AG04450 (cell line): ENCODE data around the gene CD28. TPM values are rescaled to one million over a fixed set of nuclear protein-coding genes. Genes with fewer than 3 reads are reported as not detected.

Experiments
- CTCF ChIA-PET: fragments of 300-600, 350-600 bp; formaldehyde crosslinking; extraction: SDS; loops from one replicate; lab custom pipeline; 2022; ENCODE audit warnings: antibody characterized with exemption, inconsistent platforms; lab: Charles Lee
- POLR2A ChIA-PET: fragments of 350-600 bp; formaldehyde crosslinking; extraction: SDS; loops from one replicate; lab custom pipeline; 2021; ENCODE audit warnings: antibody characterized with exemption, inconsistent platforms; lab: Yijun Ruan, JAX
- DNase-seq: peaks from one replicate; pipeline ENCODE4 v3.0.0-alpha.2; 2011; ENCODE audit warnings: low read depth, low spot score
- H3K27ac ChIP-seq: one replicate; pipeline ENCODE4 v1.5.1; 2012; ENCODE audit warnings: low read depth, low read length, control low read depth
- H3K27me3 ChIP-seq: one replicate; pipeline ENCODE4 v1.6.0; 2012; ENCODE audit warnings: low read length; ENCODE audit not compliant: control insufficient read depth, insufficient read depth
- H3K4me3 ChIP-seq: 2 replicates; pipeline ENCODE4 v1.5.1; 2011; ENCODE audit warnings: mild to moderate bottlenecking, low read depth, low read length, control low read depth
- H3K9me3 ChIP-seq: 2 replicates; pipeline ENCODE4 v1.5.1; 2012; ENCODE audit warnings: low read length; ENCODE audit not compliant: control insufficient read depth, insufficient read depth
- polyA plus RNA-seq: library from polyadenylated mRNA; depleted of rRNA; stranded (reverse); fragments of >200 nt; gene quantifications from 2 replicates; pipeline ENCODE4 v1.2.3, GENCODE V29; 2011
- TF ChIP-seq, protein P1 (sequence below): IDR thresholded peaks from 2 replicates; pipeline ENCODE4 v1.5.1; 2011; ENCODE audit warnings: low read depth, low read length, control low read depth, inconsistent platforms

The CD28 gene
- polyA plus RNA-seq, 1 experiment: not detected

DNA sequence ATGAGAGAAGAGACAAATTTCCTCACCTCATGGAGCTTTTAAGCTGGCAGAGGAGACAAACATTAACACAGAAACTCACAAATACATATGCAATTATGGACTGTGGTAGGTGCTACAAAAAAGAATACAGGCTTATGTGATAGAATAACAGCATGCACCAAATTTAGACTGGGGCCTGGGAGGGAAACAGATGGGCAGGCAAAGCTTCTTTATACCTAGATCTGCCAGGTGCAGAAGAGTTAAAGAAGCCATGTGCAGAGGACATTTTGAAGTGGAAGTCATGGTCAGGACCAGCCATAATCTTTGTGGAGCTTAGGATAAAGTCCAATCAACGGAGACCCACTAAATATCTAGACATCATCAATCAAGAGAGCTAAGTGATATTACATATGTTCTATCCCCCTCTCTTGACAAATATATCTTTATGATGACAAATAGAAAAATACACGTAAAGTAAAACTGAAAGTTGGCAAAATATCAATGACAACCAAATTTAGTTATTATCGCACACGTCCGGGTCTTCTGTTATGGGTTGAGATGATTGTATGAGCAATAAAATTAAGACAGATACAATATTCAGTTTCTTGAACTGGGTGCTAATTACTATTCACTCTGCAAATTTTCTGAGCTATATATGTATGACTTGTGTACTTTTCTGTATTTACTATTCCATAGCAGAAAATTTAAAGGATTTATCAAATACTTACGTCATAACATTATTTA, 44.1 kb downstream of the CD28 start:
- ChIA-PET POLR2A (no interaction called here), CTCF (no interaction called here)
- no peak overlapping the region for H3K27ac ChIP-seq

GRCh38 chr2:203751685-203752271, 45.3 kb downstream of the CD28 start:
- ChIA-PET POLR2A (no interaction called here), CTCF (no interaction called here)
- Histone ChIP-seq H3K27me3 (no peaks in the 10 kb centered on the region), H3K4me3 (no peak overlapping the region), H3K27ac (no peak overlapping the region), H3K9me3 (no peaks in the 10 kb centered on the region; the same call in 1 of the 2 replicates)
- DNase-seq: no peak
- TF ChIP-seq, protein P1, sequence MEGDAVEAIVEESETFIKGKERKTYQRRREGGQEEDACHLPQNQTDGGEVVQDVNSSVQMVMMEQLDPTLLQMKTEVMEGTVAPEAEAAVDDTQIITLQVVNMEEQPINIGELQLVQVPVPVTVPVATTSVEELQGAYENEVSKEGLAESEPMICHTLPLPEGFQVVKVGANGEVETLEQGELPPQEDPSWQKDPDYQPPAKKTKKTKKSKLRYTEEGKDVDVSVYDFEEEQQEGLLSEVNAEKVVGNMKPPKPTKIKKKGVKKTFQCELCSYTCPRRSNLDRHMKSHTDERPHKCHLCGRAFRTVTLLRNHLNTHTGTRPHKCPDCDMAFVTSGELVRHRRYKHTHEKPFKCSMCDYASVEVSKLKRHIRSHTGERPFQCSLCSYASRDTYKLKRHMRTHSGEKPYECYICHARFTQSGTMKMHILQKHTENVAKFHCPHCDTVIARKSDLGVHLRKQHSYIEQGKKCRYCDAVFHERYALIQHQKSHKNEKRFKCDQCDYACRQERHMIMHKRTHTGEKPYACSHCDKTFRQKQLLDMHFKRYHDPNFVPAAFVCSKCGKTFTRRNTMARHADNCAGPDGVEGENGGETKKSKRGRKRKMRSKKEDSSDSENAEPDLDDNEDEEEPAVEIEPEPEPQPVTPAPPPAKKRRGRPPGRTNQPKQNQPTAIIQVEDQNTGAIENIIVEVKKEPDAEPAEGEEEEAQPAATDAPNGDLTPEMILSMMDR: no peak

More for the DNA sequence above, 44.1 kb downstream of the CD28 start:
- no peaks in the 10 kb centered on the region; the same call in 1 of the 2 replicates for H3K9me3 ChIP-seq
- no peaks in the 10 kb centered on the region for H3K27me3 ChIP-seq
- no peak overlapping the region for H3K4me3 ChIP-seq
- DNase-seq: no peak
- TF ChIP-seq, protein P1: no peak

GRCh38 chr2:203756161-203756560, 49.7 kb downstream of the CD28 start:
- DNase-seq: no peak
- POLR2A ChIA-PET: no interaction called here
- CTCF ChIA-PET: no interaction called here
- Histone ChIP-seq H3K9me3 (no peaks in the 10 kb centered on the region; the same call in 1 of the 2 replicates), H3K4me3 (no peak overlapping the region), H3K27ac (no peak overlapping the region), H3K27me3 (no peaks in the 10 kb centered on the region)
- TF ChIP-seq, protein P1: no peak

DNA sequence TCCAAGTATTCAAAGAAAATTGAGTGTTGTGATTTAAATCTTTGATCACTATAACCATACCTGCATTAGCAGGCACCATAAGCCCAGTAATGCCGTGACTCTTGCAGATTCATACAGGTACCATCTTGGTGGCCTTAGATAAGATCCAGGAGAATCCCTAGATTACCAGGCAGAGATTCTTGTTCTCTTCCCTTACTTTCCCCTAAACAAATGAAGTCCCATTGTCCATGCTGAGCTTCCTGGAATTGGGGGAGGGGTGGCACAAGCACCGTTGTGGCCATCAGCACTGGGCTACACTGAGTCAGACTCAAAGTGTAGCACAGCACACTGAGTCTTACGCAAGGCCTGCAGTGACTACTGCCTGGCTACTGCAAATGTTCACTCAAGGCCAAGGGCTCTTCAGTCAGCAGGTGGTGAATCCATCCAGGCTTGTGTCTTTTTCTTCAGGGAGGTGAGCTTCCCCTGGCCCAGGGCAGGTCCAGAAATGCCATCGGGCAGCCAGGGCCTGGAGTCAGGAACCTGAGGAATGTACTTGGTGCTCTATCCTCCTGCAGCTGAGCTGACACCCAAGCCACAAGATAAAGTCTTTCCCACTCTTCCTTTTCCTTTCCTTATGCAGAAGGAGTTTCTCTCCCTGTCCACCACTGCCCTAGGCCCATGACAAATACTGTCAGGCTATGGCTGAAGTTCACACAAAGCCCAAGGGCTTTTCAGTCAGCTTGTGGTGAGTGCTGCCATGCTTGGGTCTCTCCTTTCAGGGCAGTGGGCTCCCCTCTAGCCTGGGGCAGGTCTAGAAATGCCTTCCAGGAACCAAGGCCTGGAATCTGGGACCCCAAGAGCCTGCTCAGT, 52.6 kb downstream of the CD28 start:
- Histone ChIP-seq H3K27ac (peak overlapping the region; percentile 62), H3K27me3 (no peaks in the 10 kb centered on the region), H3K4me3 (no peak overlapping the region), H3K9me3 (no peaks in the 10 kb centered on the region)
- TF ChIP-seq, protein P1: no peak
- ChIA-PET CTCF (interaction anchor here (1.0 kb wide), 1 partner anchor 23 kb away, joined by 3 read pairs; no protein-coding TSS in a partner anchor), POLR2A (interaction anchor here (1.0 kb wide), 1 partner anchor 25 kb away, joined by 3 read pairs; no protein-coding TSS in a partner anchor)
- DNase-seq: peak; percentile 24
